HK-2 (cell line): ENCODE results near the gene FGD2.
A peak's percentile ranks its signal among the peaks of the same experiment; 100 is the strongest.
"Not testable (repeated sequence)": the region's sequence is repeated elsewhere in the genome, so short reads cannot be mapped to it uniquely, and the experiment has no call there.

Experiments
- DNase-seq: peaks from one replicate; pipeline ENCODE4 v3.0.0-alpha.2; 2018; ENCODE audit not compliant: unreplicated experiment

FGD2 gene

GRCh38 chr6:36990401-36990800, 15.1 kb upstream of the FGD2 start:
- DNase-seq: not testable (repeated sequence)

- DNase-seq: no peak
Observed at GRCh38 chr6:36997811-36998722, 7.4 kb upstream of the FGD2 start.

GRCh38 chr6:36998723-36999038, 6.8 kb upstream of the FGD2 start:
- no peak for DNase-seq

GRCh38 chr6:36999061-36999750, 6.2 kb upstream of the FGD2 start:
- DNase-seq: peak; percentile 29

GRCh38 chr6:36999751-37000125, 5.7 kb upstream of the FGD2 start:
- DNase-seq: no peak

GRCh38 chr6:37004044-37004980, 1.1 kb upstream of the FGD2 start:
- DNase-seq: no peak

GRCh38 chr6:37005827-37006567, 542 bp downstream of the FGD2 start:
- DNase-seq: no peak

GRCh38 chr6:37006793-37007339, 1.4 kb downstream of the FGD2 start:
- DNase-seq: no peak

GRCh38 chr6:37007340-37008043, 2.0 kb downstream of the FGD2 start:
- DNase-seq: no peak

GRCh38 chr6:37008484-37009465, 3.3 kb downstream of the FGD2 start:
- no peak for DNase-seq

GRCh38 chr6:37010402-37010892, 5.0 kb downstream of the FGD2 start:
- DNase-seq: no peak

GRCh38 chr6:37011656-37012378, 6.4 kb downstream of the FGD2 start:
- no peak for DNase-seq

- DNase-seq: no peak
Observed at GRCh38 chr6:37013516-37014491, 8.3 kb downstream of the FGD2 start.

- no peak for DNase-seq
Observed at GRCh38 chr6:37014667-37015066, 9.2 kb downstream of the FGD2 start.

- DNase-seq: no peak
Observed at GRCh38 chr6:37015532-37015931, 10.1 kb downstream of the FGD2 start.

GRCh38 chr6:37016995-37017394, 11.5 kb downstream of the FGD2 start:
- DNase-seq: no peak

- no peak for DNase-seq
Observed at GRCh38 chr6:37017606-37018197, 12.2 kb downstream of the FGD2 start.
